K562 (cell line): ENCODE data around the gene CD274. TPM values are rescaled to one million over a fixed set of nuclear protein-coding genes. Genes with fewer than 3 reads are reported as not detected.

Source experiments
- ARID1B ChIP-seq: fragments of 450-650 bp; IDR thresholded peaks from 2 replicates; pipeline ENCODE4 v1.6.1; 2016; ENCODE audit warnings: antibody characterized with exemption, mild to moderate bottlenecking, inconsistent platforms
- BACH1 ChIP-seq: fragments of 200-800 bp; sonication (Bioruptor generic); IDR thresholded peaks from 2 replicates; pipeline ENCODE4 v1.6.1; 2016; ENCODE audit warnings: missing genetic modification characterization, missing compliant biosample characterization
- CREB1 ChIP-seq, 2 experiments: sonication (generic) in 1 of 2; formaldehyde crosslinking in 1 of 2; IDR thresholded peaks; 2 replicates each; pipeline versions ENCODE4 v1.6.1 to v1.8.0; 2012 to 2022; ENCODE audit warnings: inconsistent platforms in 1 of 2, mild to moderate bottlenecking in 1 of 2, missing genetic modification reagents in 1 of 2, moderate library complexity in 1 of 2
- EP400 ChIP-seq: fragments of 450-650 bp; IDR thresholded peaks from 2 replicates; pipeline ENCODE4 v1.6.1; 2017; ENCODE audit warnings: antibody characterized with exemption, mild to moderate bottlenecking, moderate library complexity
- HNRNPK ChIP-seq: fragments of 200-400 bp; formaldehyde crosslinking; IDR thresholded peaks from one replicate; pipeline ENCODE4 v1.6.1; 2018; ENCODE audit warnings: mild to moderate bottlenecking, low read depth, low read length; ENCODE audit not compliant: poor library complexity, severe bottlenecking
- MAFF ChIP-seq: IDR thresholded peaks from 2 replicates; pipeline ENCODE4 v1.6.1; 2012; ENCODE audit warnings: low read length, improper control_type of control experiment
- MAFK ChIP-seq: IDR thresholded peaks from 2 replicates; pipeline ENCODE4 v1.6.1; 2011; ENCODE audit warnings: low read length, improper control_type of control experiment
- MEF2D ChIP-seq: conservative IDR thresholded peaks from 2 replicates; pipeline ENCODE4 v1.6.1; 2016; ENCODE audit warnings: low read depth, missing genetic modification characterization, missing compliant biosample characterization
- NFIX ChIP-seq: fragments of 250-450 bp; sonication (Bioruptor Pico); IDR thresholded peaks from 2 replicates; pipeline ENCODE4 v1.4.0; 2020; ENCODE audit warnings: low read depth, mild to moderate bottlenecking, moderate library complexity
- POLR2A ChIP-seq: fragments of 450-650 bp; conservative IDR thresholded peaks from 2 replicates; pipeline ENCODE4 v1.6.1; 2016
- POLR2AphosphoS2 ChIP-seq: IDR thresholded peaks from 2 replicates; pipeline ENCODE4 v1.6.1; 2012; ENCODE audit warnings: low read length, improper control_type of control experiment
- PTRF ChIP-seq: fragments of 450-650 bp; IDR thresholded peaks from 2 replicates; pipeline ENCODE4 v1.6.1; 2016; ENCODE audit warnings: mild to moderate bottlenecking, missing genetic modification characterization, missing compliant biosample characterization
- SPI1 ChIP-seq: IDR thresholded peaks from 2 replicates; pipeline ENCODE4 v1.6.1; 2011; ENCODE audit warnings: low read depth, low read length, control low read depth, borderline replicate concordance
- TAF9B ChIP-seq: fragments of 450-650 bp; IDR thresholded peaks from 2 replicates; pipeline ENCODE4 v1.6.1; 2018; ENCODE audit warnings: mild to moderate bottlenecking; ENCODE audit not compliant: partially characterized antibody
- TEAD1 ChIP-seq, 2 experiments: fragments of 450-650 bp in 1 of 2; sonication (generic) in 1 of 2; formaldehyde crosslinking; IDR thresholded peaks; 2 replicates each; pipeline versions ENCODE4 v1.4.0 to v1.8.0; 2020 to 2022; ENCODE audit warnings: mild to moderate bottlenecking in 2 of 2, missing genetic modification reagents in 1 of 2
- ZNF586 ChIP-seq: fragments of 450-650 bp; formaldehyde crosslinking; conservative IDR thresholded peaks from 2 replicates; pipeline ENCODE4 v1.4.0; 2020; ENCODE audit warnings: mild to moderate bottlenecking, moderate library complexity
- ZNF79 ChIP-seq: fragments of 250-450 bp; sonication (Bioruptor Pico); IDR thresholded peaks from 2 replicates; pipeline ENCODE4 v1.4.0; 2020; ENCODE audit warnings: low read depth, mild to moderate bottlenecking, moderate library complexity
- polyA plus RNA-seq, 8 experiments: library from polyadenylated mRNA; depleted of rRNA in 4 of 8; stranded (reverse) in 5 of 8; unstranded in 3 of 8; fragments of >200 nt; fragmentation: Nextera tagmentation in 2 of 8; fragmentation: Illumina TruSeq in 1 of 8; extraction: Ambion mirVana in 2 of 8; extraction: Trizol in 1 of 8; gene quantifications; 2 replicates each; pipeline versions ENCODE4 v1.2.1 to v1.2.3, GENCODE V29; 2011 to 2014; ENCODE audit warnings: inconsistent platforms in 1 of 8, missing spikeins in 1 of 8
- total RNA-seq, 7 experiments: library from RNA; depleted of rRNA in 6 of 7; stranded (reverse); fragments of >200 nt in 6 of 7; fragmentation: Illumina TruSeq in 2 of 7; extraction: Trizol in 2 of 7; gene quantifications; 2 replicates each; pipeline versions ENCODE4 v1.2.1 to v1.2.3, GENCODE V29; 2011 to 2021; ENCODE audit warnings: low replicate concordance in 1 of 7
- TF ChIP-seq, protein P1 (sequence below): sonication (generic); formaldehyde crosslinking; IDR thresholded peaks from 2 replicates; pipeline ENCODE4 v1.8.0; 2022; ENCODE audit warnings: missing genetic modification reagents, mild to moderate bottlenecking, moderate library complexity, borderline replicate concordance
- TF ChIP-seq, protein P2 (sequence below): fragments of 450-650 bp; formaldehyde crosslinking; IDR thresholded peaks from 2 replicates; pipeline ENCODE4 v1.4.0; 2020; ENCODE audit warnings: mild to moderate bottlenecking, moderate library complexity
- TF ChIP-seq, protein P3 (sequence below): fragments of 200-800 bp; sonication (Bioruptor generic); IDR thresholded peaks from 2 replicates; pipeline ENCODE4 v1.6.1; 2017; ENCODE audit warnings: missing genetic modification characterization, missing compliant biosample characterization
- TF ChIP-seq, protein P4 (sequence below): fragments of 450-650 bp; IDR thresholded peaks from 2 replicates; pipeline ENCODE4 v1.6.1; 2016; ENCODE audit warnings: missing biosample characterization, missing genetic modification characterization

Gene CD274
- total and polyA plus RNA-seq, 9 of the 15 experiments (the other 6 are each of a cell fraction or from before 2014, with no cell fraction given), result 0.07 to 0.51 (median 0.30) TPM; not detected in 1

DNA sequence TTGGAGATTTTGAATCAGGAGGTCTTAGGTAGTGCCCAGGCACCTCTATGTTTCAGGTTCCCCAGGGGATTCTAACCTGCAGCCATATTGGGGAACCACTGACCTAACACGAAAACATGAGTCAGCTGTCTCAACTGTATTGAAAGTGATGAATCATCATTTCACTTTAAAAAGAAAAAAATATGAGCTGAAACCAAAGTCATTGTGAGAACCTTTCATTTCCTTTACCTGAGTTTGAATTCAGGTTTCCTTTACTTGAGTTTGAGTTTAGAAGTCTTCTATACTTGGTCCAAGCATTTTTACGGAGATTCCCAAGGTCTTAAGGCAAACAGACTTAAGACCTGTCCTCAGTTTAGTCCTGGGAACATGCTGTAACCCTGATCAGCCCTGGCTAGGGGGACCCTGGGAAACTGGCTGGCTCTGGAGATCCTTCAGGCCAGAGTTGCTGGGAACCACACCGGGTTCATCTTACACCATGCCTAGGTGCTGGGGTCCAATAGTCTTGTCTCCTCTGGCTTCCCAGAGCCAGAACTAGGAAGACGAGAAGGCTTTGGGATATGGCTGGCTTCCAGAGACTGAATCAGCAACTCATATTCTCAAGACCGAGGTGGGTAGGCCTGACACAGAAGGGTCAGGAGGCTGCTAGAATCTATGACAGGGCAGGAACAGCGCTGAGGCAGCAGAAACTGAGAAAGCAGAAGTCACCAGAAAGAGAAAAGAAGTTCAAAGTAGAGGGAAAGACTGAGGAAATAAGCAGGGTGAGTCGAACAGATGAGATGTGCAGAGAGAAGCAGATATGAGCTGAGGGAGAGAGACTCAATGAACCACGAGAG lies 43.6 kb downstream of the CD274 start (continued):
- TF ChIP-seq TAF9B (peak; percentile 28), HNRNPK (no peak), MAFK (peak; percentile 98), MAFF (peak; percentile 97), CREB1 (IDR thresholded peaks at IDR 0.05) (no peak), CREB1 (CRISPR knock-in tag; IDR thresholded peaks at IDR 0.05) (no peak), TEAD1 (CRISPR knock-in tag; IDR thresholded peaks at IDR 0.05) (peak in 1 of 2 experiments; percentile 62; a peak in 1 of 4 replicates), SPI1 (peak; percentile 75), POLR2A (no peak), BACH1 (tag) (peak; percentile 99), PTRF (tag) (peak; percentile 66; the same call in 1 of the 2 replicates), POLR2AphosphoS2 (no peak), ZNF586 (CRISPR knock-in tag) (no peak), ARID1B (peak; percentile 21; the same call in 1 of the 2 replicates), MEF2D (tag) (peak; percentile 67), EP400 (0 out of 2 replicates have a peak, but pooled peaks have one; percentile 28), NFIX (no peak), ZNF79 (CRISPR knock-in tag) (peak; percentile 35; the same call in 1 of the 2 replicates)
- TF ChIP-seq, protein P1, sequence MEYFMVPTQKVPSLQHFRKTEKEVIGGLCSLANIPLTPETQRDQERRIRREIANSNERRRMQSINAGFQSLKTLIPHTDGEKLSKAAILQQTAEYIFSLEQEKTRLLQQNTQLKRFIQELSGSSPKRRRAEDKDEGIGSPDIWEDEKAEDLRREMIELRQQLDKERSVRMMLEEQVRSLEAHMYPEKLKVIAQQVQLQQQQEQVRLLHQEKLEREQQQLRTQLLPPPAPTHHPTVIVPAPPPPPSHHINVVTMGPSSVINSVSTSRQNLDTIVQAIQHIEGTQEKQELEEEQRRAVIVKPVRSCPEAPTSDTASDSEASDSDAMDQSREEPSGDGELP (CRISPR knock-in tag), result no peak
- TF ChIP-seq, protein P2, sequence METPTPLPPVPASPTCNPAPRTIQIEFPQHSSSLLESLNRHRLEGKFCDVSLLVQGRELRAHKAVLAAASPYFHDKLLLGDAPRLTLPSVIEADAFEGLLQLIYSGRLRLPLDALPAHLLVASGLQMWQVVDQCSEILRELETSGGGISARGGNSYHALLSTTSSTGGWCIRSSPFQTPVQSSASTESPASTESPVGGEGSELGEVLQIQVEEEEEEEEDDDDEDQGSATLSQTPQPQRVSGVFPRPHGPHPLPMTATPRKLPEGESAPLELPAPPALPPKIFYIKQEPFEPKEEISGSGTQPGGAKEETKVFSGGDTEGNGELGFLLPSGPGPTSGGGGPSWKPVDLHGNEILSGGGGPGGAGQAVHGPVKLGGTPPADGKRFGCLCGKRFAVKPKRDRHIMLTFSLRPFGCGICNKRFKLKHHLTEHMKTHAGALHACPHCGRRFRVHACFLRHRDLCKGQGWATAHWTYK (CRISPR knock-in tag), result peak; percentile 77
- TF ChIP-seq, protein P3, sequence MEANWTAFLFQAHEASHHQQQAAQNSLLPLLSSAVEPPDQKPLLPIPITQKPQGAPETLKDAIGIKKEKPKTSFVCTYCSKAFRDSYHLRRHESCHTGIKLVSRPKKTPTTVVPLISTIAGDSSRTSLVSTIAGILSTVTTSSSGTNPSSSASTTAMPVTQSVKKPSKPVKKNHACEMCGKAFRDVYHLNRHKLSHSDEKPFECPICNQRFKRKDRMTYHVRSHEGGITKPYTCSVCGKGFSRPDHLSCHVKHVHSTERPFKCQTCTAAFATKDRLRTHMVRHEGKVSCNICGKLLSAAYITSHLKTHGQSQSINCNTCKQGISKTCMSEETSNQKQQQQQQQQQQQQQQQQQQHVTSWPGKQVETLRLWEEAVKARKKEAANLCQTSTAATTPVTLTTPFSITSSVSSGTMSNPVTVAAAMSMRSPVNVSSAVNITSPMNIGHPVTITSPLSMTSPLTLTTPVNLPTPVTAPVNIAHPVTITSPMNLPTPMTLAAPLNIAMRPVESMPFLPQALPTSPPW (CRISPR knock-in tag), result peak; percentile 37
- TF ChIP-seq, protein P4, sequence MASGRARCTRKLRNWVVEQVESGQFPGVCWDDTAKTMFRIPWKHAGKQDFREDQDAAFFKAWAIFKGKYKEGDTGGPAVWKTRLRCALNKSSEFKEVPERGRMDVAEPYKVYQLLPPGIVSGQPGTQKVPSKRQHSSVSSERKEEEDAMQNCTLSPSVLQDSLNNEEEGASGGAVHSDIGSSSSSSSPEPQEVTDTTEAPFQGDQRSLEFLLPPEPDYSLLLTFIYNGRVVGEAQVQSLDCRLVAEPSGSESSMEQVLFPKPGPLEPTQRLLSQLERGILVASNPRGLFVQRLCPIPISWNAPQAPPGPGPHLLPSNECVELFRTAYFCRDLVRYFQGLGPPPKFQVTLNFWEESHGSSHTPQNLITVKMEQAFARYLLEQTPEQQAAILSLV (tag), result 0 out of 2 replicates have a peak, but pooled peaks have one; percentile 51
